K562 (cell line): ENCODE data around the gene PPP1R15A. TPM values are rescaled to one million over a fixed set of nuclear protein-coding genes. Genes with fewer than 3 reads are reported as not detected.

Experiments
- CC2D1A ChIP-seq: fragments of 450-650 bp; IDR thresholded peaks from 2 replicates; pipeline ENCODE4 v1.6.1; 2017; ENCODE audit warnings: mild to moderate bottlenecking
- ERF ChIP-seq: fragments of 450-650 bp; formaldehyde crosslinking; IDR thresholded peaks from 2 replicates; pipeline ENCODE4 v1.4.0; 2020; ENCODE audit warnings: mild to moderate bottlenecking, mixed read lengths
- FOXJ3 ChIP-seq: sonication (generic); formaldehyde crosslinking; IDR thresholded peaks from 2 replicates; pipeline ENCODE4 v1.4.0; 2020; ENCODE audit warnings: mild to moderate bottlenecking, missing genetic modification reagents
- FOXM1 ChIP-seq, 2 experiments: fragments of 450-650 bp in 1 of 2; sonication (generic) in 1 of 2; formaldehyde crosslinking in 1 of 2; IDR thresholded peaks; 2 replicates each; pipeline versions ENCODE4 v1.6.1 to v1.9.0; 2017 to 2022; ENCODE audit warnings: low read depth in 2 of 2, mild to moderate bottlenecking in 2 of 2, missing genetic modification reagents in 1 of 2, moderate library complexity in 1 of 2
- HIVEP1 ChIP-seq: fragments of 250-450 bp; sonication (Bioruptor Pico); IDR thresholded peaks from 2 replicates; pipeline ENCODE4 v1.4.0; 2020; ENCODE audit warnings: mild to moderate bottlenecking
- MAFK ChIP-seq: IDR thresholded peaks from 2 replicates; pipeline ENCODE4 v1.6.1; 2011; ENCODE audit warnings: low read length, improper control_type of control experiment
- NR2C1 ChIP-seq, 2 experiments: fragments of 450-650 bp; IDR thresholded peaks; 2 replicates each; pipeline ENCODE4 v1.6.1; 2017; ENCODE audit warnings: mild to moderate bottlenecking in 2 of 2, antibody characterized with exemption in 1 of 2, inconsistent platforms in 1 of 2, missing compliant biosample characterization in 1 of 2, missing genetic modification characterization in 1 of 2
- RBM39 ChIP-seq: fragments of 200-400 bp; formaldehyde crosslinking; optimal IDR thresholded peaks from 2 replicates; pipeline ENCODE3; 2018; ENCODE audit warnings: low read depth, low read length
- RFX1 ChIP-seq: fragments of 450-650 bp; IDR thresholded peaks from 2 replicates; pipeline ENCODE4 v1.6.1; 2016; ENCODE audit warnings: mild to moderate bottlenecking, moderate library complexity
- SMARCC2 ChIP-seq: fragments of 450-650 bp; IDR thresholded peaks from 2 replicates; pipeline ENCODE4 v1.6.1; 2017; ENCODE audit warnings: antibody characterized with exemption, moderate library complexity, mild to moderate bottlenecking, low read depth
- SP1 ChIP-seq: sonication (generic); formaldehyde crosslinking; IDR thresholded peaks from 2 replicates; pipeline ENCODE4 v1.8.1; 2022; ENCODE audit warnings: mild to moderate bottlenecking, missing genetic modification reagents
- SRSF9 ChIP-seq: fragments of 200-400 bp; formaldehyde crosslinking; IDR thresholded peaks from 2 replicates; pipeline ENCODE4 v1.6.1; 2017; ENCODE audit warnings: low read depth, low read length, borderline replicate concordance
- TCF3 ChIP-seq: sonication (generic); formaldehyde crosslinking; IDR thresholded peaks from 2 replicates; pipeline ENCODE4 v1.4.0; 2020; ENCODE audit warnings: mild to moderate bottlenecking, missing genetic modification reagents
- TFE3 ChIP-seq: fragments of 450-650 bp; formaldehyde crosslinking; IDR thresholded peaks from 2 replicates; pipeline ENCODE4 v1.4.0; 2020; ENCODE audit warnings: mild to moderate bottlenecking, mixed read lengths
- TRIM24 ChIP-seq, 2 experiments: fragments of 450-650 bp; IDR thresholded peaks; 2 replicates each; pipeline ENCODE4 v1.6.1; 2016
- ZC3H8 ChIP-seq: fragments of 450-650 bp; IDR thresholded peaks from 2 replicates; pipeline ENCODE4 v1.6.1; 2017
- ZNF263 ChIP-seq: sonication (generic); formaldehyde crosslinking; IDR thresholded peaks from 2 replicates; pipeline ENCODE4 v1.8.0; 2022; ENCODE audit warnings: mild to moderate bottlenecking, missing genetic modification reagents, borderline replicate concordance
- ZNF318 ChIP-seq, 2 experiments: fragments of 450-650 bp; IDR thresholded peaks; 2 replicates each; pipeline ENCODE4 v1.6.1; 2016; ENCODE audit warnings: mild to moderate bottlenecking in 2 of 2, borderline replicate concordance in 1 of 2, low read depth in 1 of 2, moderate library complexity in 1 of 2
- ZNF77 ChIP-seq: fragments of 250-450 bp; sonication (Bioruptor Pico); IDR thresholded peaks from 2 replicates; pipeline ENCODE4 v1.5.0; 2020
- polyA plus RNA-seq, 8 experiments: library from polyadenylated mRNA; depleted of rRNA in 4 of 8; stranded (reverse) in 5 of 8; unstranded in 3 of 8; fragments of >200 nt; fragmentation: Nextera tagmentation in 2 of 8; fragmentation: Illumina TruSeq in 1 of 8; extraction: Ambion mirVana in 2 of 8; extraction: Trizol in 1 of 8; gene quantifications; 2 replicates each; pipeline versions ENCODE4 v1.2.1 to v1.2.3, GENCODE V29; 2011 to 2014; ENCODE audit warnings: inconsistent platforms in 1 of 8, missing spikeins in 1 of 8
- total RNA-seq, 7 experiments: library from RNA; depleted of rRNA in 6 of 7; stranded (reverse); fragments of >200 nt in 6 of 7; fragmentation: Illumina TruSeq in 2 of 7; extraction: Trizol in 2 of 7; gene quantifications; 2 replicates each; pipeline versions ENCODE4 v1.2.1 to v1.2.3, GENCODE V29; 2011 to 2021; ENCODE audit warnings: low replicate concordance in 1 of 7

Gene PPP1R15A
- total and polyA plus RNA-seq, 9 of the 15 experiments (the other 6 are each of a cell fraction or from before 2014, with no cell fraction given) = 0.42 to 73.7 (median 44.0) TPM

GRCh38 chr19:48868114-48868886 is 3.9 kb upstream of the PPP1R15A start, which contains the start of gene PLEKHA4 (continued):
- TF ChIP-seq ZNF318 (IDR thresholded peaks at IDR 0.05; ENCODE audit: borderline replicate concordance in 1 of 2, low read depth in 1 of 2) (peak in 1 of 2 experiments; percentile 64; a peak in 1 of 4 replicates), FOXJ3 (CRISPR knock-in tag) (no peak), MAFK (no peak), RFX1 (no peak), HIVEP1 (CRISPR knock-in tag) (no peak), ZC3H8 (peak; percentile 42; the same call in 1 of the 2 replicates), TRIM24 (IDR thresholded peaks at IDR 0.05) (peak; percentile 36 to 39; a peak in 2 of 4 replicates), TCF3 (CRISPR knock-in tag) (no peak), ZNF263 (peak; percentile 76), FOXM1 (IDR thresholded peaks at IDR 0.05; ENCODE audit: low read depth) (no peak), FOXM1 (CRISPR knock-in tag; IDR thresholded peaks at IDR 0.05; ENCODE audit: low read depth) (no peak), SP1 (CRISPR knock-in tag) (no peak), ERF (no peak), TFE3 (CRISPR knock-in tag) (no peak), NR2C1 (IDR thresholded peaks at IDR 0.05) (peak; percentile 36; the same call in 1 of the 2 replicates), NR2C1 (tag; IDR thresholded peaks at IDR 0.05) (no peak), RBM39 (no peak), SRSF9 (no peak), CC2D1A (no peak; the same call in 1 of the 2 replicates), SMARCC2 (no peak; the same call in 1 of the 2 replicates), ZNF77 (CRISPR knock-in tag) (no peak)
